A673 (cell line): Measurements from ENCODE around the gene VPS11. TPM values are rescaled to one million over a fixed set of nuclear protein-coding genes. Genes with fewer than 3 reads are reported as not detected.
A peak's percentile ranks its signal among the peaks of the same experiment; 100 is the strongest.
"Not testable (repeated sequence)": the region's sequence is repeated elsewhere in the genome, so short reads cannot be mapped to it uniquely, and the experiment has no call there.

ENCODE experiments used
- BruUV-seq: library from RNA; stranded (reverse); fragments of 400-500 nt; replicated peaks from 2 replicates; lab custom pipeline; 2021; lab: Mats Ljungman, UMichigan
- CTCF ChIA-PET: fragments of 300-600 bp; sonication (Branson Sonifier 250); formaldehyde crosslinking; loops from one replicate; lab custom pipeline; 2022; ENCODE audit warnings: antibody characterized with exemption; lab: Charles Lee
- POLR2A ChIA-PET: fragments of 300-600 bp; sonication (Branson Sonifier 250); formaldehyde crosslinking; loops from one replicate; lab custom pipeline; 2022; ENCODE audit warnings: antibody characterized with exemption; ENCODE audit not compliant: low non-redundant PET; lab: Charles Lee
- DNase-seq: peaks from one replicate; pipeline ENCODE4 v3.0.0-alpha.2; 2015; ENCODE audit warnings: low spot score
- H3K27ac ChIP-seq: fragments of 200-600 bp; sonication (generic); 2 replicates; pipeline ENCODE4 v1.5.1; 2016; ENCODE audit warnings: mixed run types, low read depth, mild to moderate bottlenecking, mixed read lengths, antibody characterized with exemption, low read length; ENCODE audit not compliant: poor library complexity, severe bottlenecking
- H3K27me3 ChIP-seq: fragments of 200-600 bp; sonication (generic); replicated peaks from 2 replicates; pipeline ENCODE4 v1.6.1; 2017; ENCODE audit warnings: mixed run types, low read depth, mild to moderate bottlenecking, mixed read lengths, antibody characterized with exemption, low read length; ENCODE audit not compliant: insufficient read depth, poor library complexity
- H3K36me3 ChIP-seq: fragments of 200-600 bp; sonication (generic); 2 replicates; pipeline ENCODE4 v1.6.1; 2016; ENCODE audit warnings: mixed run types, mild to moderate bottlenecking, mixed read lengths, antibody characterized with exemption, low read length; ENCODE audit not compliant: insufficient read depth, poor library complexity, severe bottlenecking
- H3K4me1 ChIP-seq: fragments of 200-600 bp; sonication (generic); 2 replicates; pipeline ENCODE4 v1.6.1; 2017; ENCODE audit warnings: mixed run types, mild to moderate bottlenecking, mixed read lengths, antibody characterized with exemption, low read length; ENCODE audit not compliant: insufficient read depth, poor library complexity, severe bottlenecking
- H3K4me3 ChIP-seq: fragments of 200-600 bp; sonication (generic); 2 replicates; pipeline ENCODE4 v1.5.1; 2016; ENCODE audit warnings: low read depth, mixed run types, mild to moderate bottlenecking, mixed read lengths, low read length; ENCODE audit not compliant: poor library complexity, severe bottlenecking
- H3K9me3 ChIP-seq: fragments of 200-600 bp; sonication (generic); 2 replicates; pipeline ENCODE4 v1.6.1; 2016; ENCODE audit warnings: mixed run types, low read depth, mild to moderate bottlenecking, mixed read lengths, antibody characterized with exemption, low read length; ENCODE audit not compliant: poor library complexity, severe bottlenecking
- CTCF ChIP-seq: fragments of 300-800, 200-600 bp; sonication (generic); conservative IDR thresholded peaks from 2 replicates; pipeline ENCODE4 v1.5.1; 2017; ENCODE audit warnings: low read depth, mild to moderate bottlenecking, antibody characterized with exemption, low read length, moderate library complexity, mixed read lengths
- EZH2 ChIP-seq: fragments of 200-600 bp; sonication (generic); IDR thresholded peaks from 2 replicates; pipeline ENCODE4 v1.6.1; 2017; ENCODE audit warnings: borderline replicate concordance, low read depth, mild to moderate bottlenecking, mixed read lengths, antibody characterized with exemption, low read length; ENCODE audit not compliant: poor library complexity, severe bottlenecking
- intact Hi-C: fragments of 100-400 bp; cut with micrococcal nuclease; formaldehyde crosslinking; loops from one replicate; pipeline ENCODE4 v1.10.0; 2022; ENCODE audit not compliant: unreplicated experiment
- total RNA-seq: library from RNA; stranded (reverse); gene quantifications from 2 replicates; pipeline ENCODE4 v1.2.3, GENCODE V29; 2021

VPS11 gene
- total RNA-seq, 1 experiment from 2014 or later = 26.7 TPM

GRCh38 chr11:119055901-119056300 is 11.7 kb upstream of the VPS11 start:
- ChIA-PET CTCF (interaction anchor here (0.5 to 0.8 kb wide), 3 partner anchors 9 to 65 kb away, joined by 3 to 7 read pairs (median 3); no protein-coding TSS in a partner anchor), POLR2A (interaction anchor here (0.5 to 0.7 kb wide), 4 partner anchors 10 to 341 kb away, joined by 3 to 5 read pairs (median 4); no protein-coding TSS in a partner anchor)
- H3K9me3 ChIP-seq = no peaks in the 10 kb centered on the region
- no peaks in the 10 kb centered on the region for H3K27me3 ChIP-seq
- DNase-seq = peak; percentile 60
- peak overlapping the region; percentile 96 for H3K27ac ChIP-seq
- BruUV-seq = no TSS peak
- 0 out of 2 replicates have a peak, but pooled peaks have one; percentile 33 for TF ChIP-seq CTCF
- TF ChIP-seq EZH2 = no peak
- peak overlapping the region; percentile 82 for H3K4me3 ChIP-seq
- peaks cover 13% of the 10 kb centered on the region for H3K4me1 ChIP-seq
- intact Hi-C loops = loop anchor here (2.0 kb wide), 1 partner anchor 141 kb away; no protein-coding TSS in a partner anchor
- peaks cover 50% of the 10 kb centered on the region for H3K36me3 ChIP-seq

GRCh38 chr11:119056421-119056999 is 11.1 kb upstream of the VPS11 start:
- no peak for TF ChIP-seq EZH2
- TF ChIP-seq CTCF = no peak; the same call in 1 of the 2 replicates
- peaks cover 43% of the 10 kb centered on the region for H3K36me3 ChIP-seq
- peak; percentile 46 for DNase-seq
- POLR2A ChIA-PET = interaction anchor here (0.5 to 0.7 kb wide), 3 partner anchors 11 to 341 kb away, joined by 4 to 5 read pairs (median 4); partner anchors contain the start of gene VPS11
- intact Hi-C loops = loop anchor here (2.0 kb wide), 1 partner anchor 140 kb away; no protein-coding TSS in a partner anchor
- H3K27ac ChIP-seq = peak overlapping the region; percentile 96
- peaks cover 13% of the 10 kb centered on the region for H3K4me1 ChIP-seq
- no TSS peak for BruUV-seq
- H3K4me3 ChIP-seq = peak overlapping the region; percentile 82
- H3K27me3 ChIP-seq = no peaks in the 10 kb centered on the region
- H3K9me3 ChIP-seq = no peaks in the 10 kb centered on the region
- CTCF ChIA-PET = interaction anchor here (0.8 kb wide), 1 partner anchor 9 kb away, joined by 3 read pairs; no protein-coding TSS in a partner anchor

GRCh38 chr11:119057000-119057769 is 10.4 kb upstream of the VPS11 start, which contains the start of gene HYOU1:
Gene HYOU1, minus strand, starts transcription at chr11:119057205. Its CDS starts 1,045 bp downstream, at chr11:119056160.
- Histone ChIP-seq H3K4me1 (peaks cover 13% of the 10 kb centered on the region), H3K27ac (peak within 1 kb of the TSS; percentile 96), H3K36me3 (peaks cover 37% of the 10 kb centered on the region), H3K4me3 (peak within 1 kb of the TSS; percentile 82), H3K27me3 (no peaks in the 10 kb centered on the region), H3K9me3 (no peaks in the 10 kb centered on the region)
- POLR2A ChIA-PET = interaction anchor here (0.6 to 0.7 kb wide), 2 partner anchors 10 to 272 kb away, joined by 4 to 9 read pairs; partner anchors contain the start of gene VPS11
- TF ChIP-seq CTCF (peak; percentile 35; the same call in 1 of the 2 replicates), EZH2 (no peak)
- peak; percentile 99 for DNase-seq
- BruUV-seq = no TSS peak
- intact Hi-C loops = loop anchor here (2.0 kb wide), 1 partner anchor 140 kb away; no protein-coding TSS in a partner anchor
- CTCF ChIA-PET = interaction anchor here (0.8 kb wide), 1 partner anchor 8 kb away, joined by 3 read pairs; no protein-coding TSS in a partner anchor

GRCh38 chr11:119059128-119059527 is 8.5 kb upstream of the VPS11 start:
- POLR2A ChIA-PET, H3K4me3 ChIP-seq, BruUV-seq: not testable (repeated sequence)

More at GRCh38 chr11:119059128-119059527, 8.5 kb upstream of the VPS11 start:
- H3K36me3 ChIP-seq = peaks cover 18% of the 10 kb centered on the region
- peaks cover 13% of the 10 kb centered on the region for H3K4me1 ChIP-seq
- CTCF ChIA-PET, H3K9me3 ChIP-seq, H3K27me3 ChIP-seq, DNase-seq, H3K27ac ChIP-seq, intact Hi-C loops: not testable (repeated sequence)
